M059J (cell line): ENCODE results near the gene POFUT2. TPM values are rescaled to one million over a fixed set of nuclear protein-coding genes. Genes with fewer than 3 reads are reported as not detected.
A peak's percentile ranks its signal among the peaks of the same experiment; 100 is the strongest.

Experiments used
- DNase-seq: peaks from one replicate; pipeline ENCODE4 v3.0.0-alpha.2; 2012; ENCODE audit warnings: low read depth
- total RNA-seq: library from RNA; depleted of rRNA; stranded (reverse); fragments of >200 nt; shearing (Covaris generic); gene quantifications from 2 replicates; pipeline ENCODE4 v1.2.3, GENCODE V29; 2014

Gene POFUT2
- total RNA-seq, 1 experiment from 2014 or later: 81.8 TPM

DNA sequence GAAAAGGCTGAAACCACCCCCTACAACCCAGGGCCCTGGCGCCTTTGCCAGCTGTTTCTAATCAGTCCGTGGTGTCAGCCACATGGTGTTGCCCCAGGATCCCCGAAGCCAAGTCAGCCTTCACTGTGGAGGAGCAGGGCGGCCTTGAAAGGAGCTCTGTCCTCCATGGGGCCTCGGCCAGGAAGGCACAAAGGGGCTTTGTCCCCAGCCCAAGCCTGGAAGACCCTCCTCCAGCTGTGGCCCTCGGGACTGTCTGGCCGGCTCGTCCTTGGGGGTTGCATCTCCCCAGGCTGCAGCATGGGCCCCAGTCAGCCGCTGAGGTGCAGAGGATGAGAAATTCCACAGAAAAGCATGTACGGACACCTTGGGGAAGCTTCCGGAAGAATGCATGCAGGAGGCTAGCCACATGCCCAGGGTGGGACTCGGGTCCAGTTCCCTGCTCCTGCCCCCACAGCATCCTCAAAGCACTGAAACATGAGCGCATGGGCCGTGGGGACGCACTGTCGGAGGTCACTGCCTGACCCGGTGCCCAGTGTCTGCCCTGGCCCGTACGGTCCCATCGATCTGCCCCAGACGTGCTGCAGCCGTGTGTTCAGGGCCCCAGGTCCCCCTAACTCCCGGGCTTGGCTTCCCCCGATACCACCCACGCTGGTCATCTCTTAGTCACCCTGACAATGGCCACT, 38.6 kb upstream of the POFUT2 start:
- DNase-seq: peak; percentile 65

DNA sequence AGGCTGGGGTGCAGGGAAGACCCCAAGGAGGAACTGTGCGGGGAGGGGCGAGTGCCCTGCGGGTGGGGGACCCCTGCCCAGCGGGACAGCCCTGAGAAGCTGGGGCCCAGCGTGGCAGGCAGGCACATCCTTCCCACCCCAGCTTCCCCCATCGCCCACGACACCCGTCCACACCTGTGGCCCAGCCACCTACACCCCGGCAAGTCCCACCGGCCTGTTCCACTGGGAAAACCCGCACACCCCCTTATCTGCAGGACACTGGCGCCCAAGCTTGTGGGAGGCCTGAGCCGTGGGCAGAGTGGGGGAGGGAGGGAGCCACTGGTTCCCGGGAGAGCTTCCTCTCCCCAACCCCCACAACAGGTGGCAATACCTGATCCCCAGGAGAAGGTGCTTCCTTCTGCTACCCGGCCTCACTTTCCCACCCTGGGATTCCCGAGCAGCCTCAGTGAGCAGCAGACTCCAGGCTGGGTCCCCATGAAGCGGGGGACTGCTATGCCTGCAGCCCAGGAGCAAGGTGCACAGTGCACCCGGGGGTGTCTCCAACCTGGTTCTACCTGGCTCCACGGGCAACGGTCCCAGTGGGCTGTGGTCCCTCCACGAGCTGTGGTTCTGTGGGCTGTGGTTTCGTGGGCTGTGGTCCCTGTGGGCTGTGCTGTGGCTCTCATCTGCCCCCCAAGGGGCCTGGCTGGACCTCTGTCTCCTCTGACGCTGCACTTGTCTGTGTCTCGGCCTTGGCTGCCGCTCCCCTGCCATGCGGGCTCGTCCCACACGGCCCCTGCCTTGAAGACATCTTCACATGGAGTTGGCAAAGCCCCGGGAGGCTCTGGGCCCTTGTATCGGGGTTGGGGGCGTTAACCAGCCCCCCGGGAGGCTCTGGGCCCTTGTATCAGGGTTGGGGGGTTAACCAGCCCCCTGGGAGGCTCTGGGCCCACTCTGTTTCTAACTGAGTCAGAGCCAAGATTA, 37.8 kb upstream of the POFUT2 start:
- DNase-seq: peak; percentile 26

GRCh38 chr21:45324489-45325205, 37.0 kb upstream of the POFUT2 start:
- DNase-seq: peak; percentile 92

DNA sequence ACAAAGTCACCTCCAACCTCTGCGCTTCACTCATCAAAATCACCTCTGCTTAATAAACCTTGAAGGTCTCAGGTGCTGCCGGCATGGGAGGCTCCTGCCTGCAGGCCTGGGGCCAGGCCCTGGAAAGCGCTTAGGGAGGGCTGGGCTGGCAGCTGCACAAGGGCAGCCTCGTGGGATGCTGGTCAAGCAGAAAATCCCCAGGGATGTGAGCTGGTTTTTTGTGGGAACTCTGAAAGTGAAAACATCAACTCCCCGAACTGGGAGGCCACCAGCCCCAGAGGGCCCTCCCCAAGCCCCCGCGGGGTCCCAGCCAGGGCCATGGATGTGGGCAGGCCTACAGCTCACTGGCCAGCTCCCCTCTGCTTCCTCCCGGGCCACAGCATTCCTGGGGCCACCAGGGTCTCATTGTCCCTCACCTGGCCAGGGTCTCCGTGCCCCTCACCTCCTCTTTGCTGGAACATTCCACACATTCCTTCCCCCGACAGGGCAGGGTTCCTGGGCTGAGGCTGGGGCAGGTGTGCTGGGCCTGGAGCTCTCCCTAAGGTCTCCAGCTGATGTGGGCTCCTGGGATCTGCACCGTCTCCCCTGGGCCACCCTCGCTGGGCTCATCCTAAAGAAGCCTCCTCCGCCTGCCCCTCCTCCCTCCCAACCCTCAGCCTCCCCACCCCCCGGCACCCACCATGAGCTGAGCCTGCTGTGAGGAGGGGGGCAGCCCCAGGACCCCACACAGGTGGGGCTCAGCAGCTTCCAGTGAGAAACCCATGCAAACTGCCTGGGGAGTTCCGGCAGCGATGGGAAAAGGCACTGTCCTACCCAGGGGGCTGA, 36.0 kb upstream of the POFUT2 start:
- DNase-seq: peak; percentile 86

DNA sequence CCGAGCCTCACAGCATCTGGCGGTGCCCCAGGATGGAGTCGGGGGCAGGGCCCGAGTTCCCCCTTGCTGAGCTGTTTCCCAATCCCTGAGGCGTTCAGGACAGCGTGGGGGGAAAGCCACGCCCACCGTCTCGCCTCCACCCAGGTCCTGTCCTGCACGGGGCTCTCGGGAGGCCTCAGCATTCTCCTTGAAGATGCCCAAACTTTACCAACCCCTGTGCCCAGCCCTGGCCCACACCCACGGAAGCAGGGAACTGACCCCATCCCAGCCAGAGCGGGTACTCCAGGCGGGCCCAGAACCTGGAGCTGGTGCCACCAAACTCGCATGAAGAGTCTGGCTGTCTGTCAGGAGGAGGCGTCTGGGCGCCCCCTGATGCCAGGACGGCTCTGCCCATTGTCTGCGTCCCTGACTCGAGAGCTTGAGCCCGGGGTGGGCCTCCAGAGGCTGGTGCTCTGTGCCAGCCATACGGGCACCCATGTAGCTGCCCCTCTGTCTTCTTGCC, 35.3 kb upstream of the POFUT2 start:
- DNase-seq: peak; percentile 96

DNA sequence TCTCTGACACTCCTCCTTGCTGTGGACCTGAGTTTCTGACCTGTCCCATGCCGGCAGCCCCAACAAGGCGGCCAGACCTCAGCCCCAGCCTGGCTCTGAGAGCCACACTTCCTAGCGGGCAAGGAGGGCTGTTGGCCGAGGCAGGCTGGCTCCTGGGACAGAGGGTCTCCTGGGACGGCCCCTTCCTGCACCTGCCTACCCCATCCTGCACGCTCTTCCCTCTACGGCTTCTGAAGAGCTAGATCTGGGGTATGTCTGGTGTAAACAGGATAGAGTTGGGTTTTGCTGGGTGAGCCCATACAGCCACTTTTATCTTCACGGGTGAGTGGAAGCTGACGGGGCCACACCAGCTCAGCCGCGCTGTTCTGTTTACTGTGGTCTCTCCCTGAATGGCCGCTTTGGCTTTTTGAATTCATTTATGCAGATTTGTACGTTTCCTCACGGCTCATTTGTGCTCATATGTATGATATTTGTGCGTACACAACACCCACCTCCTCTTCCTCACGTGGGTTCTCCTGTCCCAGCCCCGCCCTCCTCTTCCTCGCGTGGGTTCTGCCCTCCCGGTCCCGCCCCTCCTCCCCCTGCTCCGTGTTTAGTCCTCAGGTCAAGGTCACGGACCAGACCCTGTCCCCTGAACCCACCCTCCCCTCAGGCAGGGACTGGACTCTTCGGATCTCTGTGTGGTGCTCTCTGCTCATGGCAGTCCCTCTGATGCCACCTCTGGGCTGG, 34.7 kb upstream of the POFUT2 start:
- DNase-seq: peak; percentile 37

DNA sequence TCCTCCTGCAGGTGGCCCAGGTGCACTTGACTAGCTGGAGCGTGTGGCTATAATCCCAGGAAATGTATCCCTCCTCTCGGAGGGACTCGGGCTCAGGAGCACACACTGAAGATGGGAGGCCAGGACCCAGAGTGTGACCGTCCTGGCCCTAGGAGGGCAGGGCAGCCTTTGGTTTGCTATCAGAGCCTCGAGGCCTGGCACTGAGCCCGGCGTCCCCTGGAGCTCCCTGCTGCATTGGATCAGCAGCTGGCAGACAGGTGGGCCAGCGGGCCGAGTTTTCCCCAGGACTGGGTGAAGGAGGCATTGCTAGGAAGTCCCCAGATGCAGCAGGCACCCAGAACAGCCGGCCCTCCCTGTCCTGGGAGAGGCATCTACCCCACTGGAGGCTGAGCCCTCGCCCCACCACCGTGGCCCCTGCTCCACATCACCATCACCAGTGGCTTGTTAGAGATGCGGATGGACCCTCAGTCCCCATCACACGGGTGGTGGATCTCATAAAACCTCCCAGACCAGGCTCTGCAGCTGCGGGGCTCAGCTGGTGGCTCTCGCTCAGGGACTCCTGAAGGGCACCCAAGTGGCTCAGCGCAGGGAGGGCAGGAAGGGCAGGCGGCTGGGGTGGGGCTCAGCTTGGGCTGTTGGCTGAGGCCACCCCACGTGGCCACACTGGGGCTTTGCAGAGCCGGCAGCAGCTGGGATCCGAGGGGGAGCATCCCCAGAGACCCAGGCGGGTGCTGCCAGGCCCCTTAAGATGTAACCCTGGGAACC, 32.7 kb upstream of the POFUT2 start:
- DNase-seq: peak; percentile 89

DNA sequence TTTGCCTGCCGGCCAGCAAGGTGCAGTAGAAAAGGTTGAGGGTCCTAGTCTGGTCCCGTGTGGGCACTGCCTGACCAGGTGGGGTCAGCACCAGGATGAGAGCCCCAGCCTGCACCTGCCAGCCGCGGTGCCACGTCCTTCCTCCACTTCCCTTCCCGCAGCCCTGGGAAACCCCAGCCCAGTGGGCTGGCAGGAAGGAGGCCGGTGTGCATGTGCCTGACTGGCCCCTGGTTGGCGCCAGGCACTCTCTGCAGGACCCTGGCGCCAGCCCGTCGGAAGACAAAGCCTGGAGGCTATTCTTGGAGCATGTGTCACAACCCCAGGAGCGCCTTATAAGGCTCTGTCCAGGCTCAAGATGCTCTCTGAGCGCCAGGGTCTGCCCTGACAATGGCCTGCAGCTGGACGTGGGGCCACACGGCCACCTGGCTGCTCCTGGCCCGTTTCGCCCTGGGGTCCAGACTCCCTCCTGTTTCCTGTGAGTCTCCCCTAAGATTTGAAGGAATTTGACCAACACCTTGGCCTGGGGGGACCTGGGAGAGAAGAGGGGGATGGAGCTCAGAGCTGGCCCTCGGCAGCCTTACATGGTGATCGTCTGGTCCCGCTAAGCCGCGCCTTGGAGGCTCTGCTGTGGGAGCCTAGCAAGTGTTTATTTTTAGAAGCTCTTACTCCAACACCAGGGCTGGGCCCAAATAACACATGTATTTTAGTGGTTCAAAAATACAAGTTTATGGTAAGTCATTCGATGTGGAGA, 31.9 kb upstream of the POFUT2 start:
- DNase-seq: peak; percentile 100

GRCh38 chr21:45318556-45319404, 31.1 kb upstream of the POFUT2 start:
- DNase-seq: peak; percentile 100

GRCh38 chr21:45318146-45318555, 30.5 kb upstream of the POFUT2 start:
- DNase-seq: no peak

DNA sequence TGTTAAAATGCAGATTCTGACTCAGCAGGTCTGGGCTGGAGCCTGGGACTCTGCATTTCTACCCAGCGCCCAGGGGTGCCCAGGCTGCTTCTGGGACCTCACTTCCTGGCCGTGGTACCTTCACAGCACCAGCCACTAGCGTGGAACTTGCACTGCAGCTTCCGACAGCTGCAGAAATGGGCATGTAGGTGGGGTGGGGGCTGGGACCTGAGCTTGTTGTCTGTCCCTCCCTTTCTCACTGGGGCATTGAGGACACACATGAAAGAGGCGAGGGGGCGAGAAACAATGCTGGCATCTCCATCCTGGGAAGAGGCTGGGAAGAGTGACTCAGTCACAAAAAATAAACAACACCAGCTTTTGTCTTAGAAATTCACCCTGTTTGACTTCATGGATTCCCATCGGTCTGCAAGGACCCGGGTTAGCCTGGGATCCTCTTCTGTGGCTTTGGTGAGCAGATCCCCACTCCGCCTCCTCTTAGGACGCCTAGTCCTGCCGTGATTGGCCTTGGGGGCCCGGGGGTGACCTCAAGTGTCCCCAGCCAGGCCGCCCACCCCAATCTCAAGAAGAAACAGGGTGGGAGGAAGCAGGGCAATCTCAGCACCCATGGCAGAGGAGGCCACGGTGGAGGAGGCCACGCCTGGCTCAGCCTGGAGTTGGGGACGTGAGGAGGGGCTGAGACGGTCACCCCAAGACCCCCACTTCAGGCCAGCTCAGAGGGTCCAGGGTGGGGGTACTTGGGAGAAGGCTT, 29.9 kb upstream of the POFUT2 start:
- DNase-seq: peak; percentile 99

GRCh38 chr21:45316871-45317397, 29.2 kb upstream of the POFUT2 start:
- no peak for DNase-seq

DNA sequence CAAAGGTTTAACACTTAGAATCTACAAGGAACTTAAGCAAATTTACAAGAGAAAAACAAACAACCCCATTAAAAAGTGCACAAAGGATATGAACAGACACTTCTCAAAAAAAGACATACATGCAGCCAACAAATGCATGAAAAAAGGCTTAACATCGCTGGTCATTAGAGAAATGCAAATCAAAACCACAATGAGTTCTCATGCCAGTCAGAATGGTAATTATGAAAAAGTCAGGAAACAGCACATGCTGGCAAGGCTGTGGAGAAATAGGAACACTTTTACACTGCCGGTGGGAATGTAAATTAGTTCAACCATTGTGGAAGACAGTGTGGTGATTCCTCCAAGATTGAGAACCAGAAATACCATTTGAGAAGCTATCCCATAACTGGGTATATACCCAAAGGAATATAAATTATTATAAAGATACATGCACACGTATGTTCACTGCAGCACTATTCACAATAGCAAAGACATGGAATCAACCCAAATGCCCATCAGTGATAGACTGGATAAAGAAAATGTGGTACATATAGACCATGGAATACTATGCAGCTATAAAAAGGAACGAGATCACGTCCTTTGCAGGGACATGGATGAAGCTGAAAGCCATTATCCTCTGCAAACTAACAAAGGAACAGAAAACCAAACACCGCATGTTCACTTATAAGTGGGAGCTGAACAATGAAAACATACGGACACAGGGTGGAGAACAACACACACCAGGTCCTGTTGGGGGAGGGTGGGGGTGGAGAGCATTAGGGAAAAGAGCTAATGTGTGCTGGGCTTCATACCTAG, 28.2 kb upstream of the POFUT2 start:
- peak; percentile 65 for DNase-seq

- DNase-seq: no peak
Measured at GRCh38 chr21:45313682-45314081, 26.0 kb upstream of the POFUT2 start.

DNA sequence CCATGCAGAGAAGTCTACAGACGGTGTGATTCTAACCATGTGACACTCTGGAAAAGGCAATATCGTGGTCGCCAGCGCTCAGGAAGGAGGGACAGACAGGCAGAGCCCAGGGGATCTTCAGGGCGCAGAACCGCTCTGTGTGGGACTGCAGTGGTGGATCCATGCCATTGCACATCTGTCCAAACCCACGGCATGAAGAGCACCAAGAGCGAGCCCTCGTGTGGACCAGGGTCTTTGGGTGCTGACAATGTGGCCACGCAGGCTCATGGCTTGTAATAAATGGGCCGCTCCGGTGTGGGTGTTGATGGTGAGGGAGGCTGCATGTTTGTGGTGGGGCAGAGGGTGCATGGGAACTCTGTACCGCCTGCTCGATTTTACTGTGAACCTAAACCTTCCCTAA, 25.3 kb upstream of the POFUT2 start:
- no peak for DNase-seq

- no peak for DNase-seq
Measured at GRCh38 chr21:45312296-45312695, 24.6 kb upstream of the POFUT2 start.
